Brain microvascular endothelial cell (primary cell): ENCODE data around the gene DKKL1.

Experiments used
- DNase-seq: peaks from one replicate; pipeline ENCODE4 v3.0.0-alpha.2; 2020
- H3K27ac ChIP-seq: fragments of 250-450 bp; sonication (Bioruptor Pico); 2 replicates; pipeline ENCODE4 v1.5.1; 2020; ENCODE audit warnings: mild to moderate bottlenecking, moderate library complexity
- H3K27me3 ChIP-seq: fragments of 250-450 bp; sonication (Bioruptor Pico); replicated peaks from 2 replicates; pipeline ENCODE4 v1.5.1; 2020; ENCODE audit warnings: mild to moderate bottlenecking
- H3K36me3 ChIP-seq: fragments of 250-450 bp; sonication (Bioruptor Pico); replicated peaks from 2 replicates; pipeline ENCODE4 v1.5.1; 2020; ENCODE audit warnings: mild to moderate bottlenecking
- H3K4me3 ChIP-seq: 2 replicates; pipeline ENCODE4 v1.5.1; 2011; ENCODE audit warnings: low read depth, mild to moderate bottlenecking, control low read depth, low read length, moderate library complexity
- in situ Hi-C: cut with HindIII; loops from 2 replicates; pipeline ENCODE4 v1.10.0; 2017; ENCODE audit warnings: low sequenced_read_pairs, low pct_ligation_motif_present
- TF ChIP-seq, protein P1 (sequence below): IDR thresholded peaks from 2 replicates; pipeline ENCODE4 v1.5.1; 2011; ENCODE audit warnings: low read depth, mild to moderate bottlenecking, moderate library complexity, low read length, control low read depth, inconsistent platforms; ENCODE audit errors: missing control alignments

DKKL1 gene

GRCh38 chr19:49419173-49419572 lies 55.5 kb downstream of the DKKL1 start:
- DNase-seq, result no peak
- in situ Hi-C loops, result no loop called here
- Histone ChIP-seq H3K36me3 (no peaks in the 10 kb centered on the region), H3K27ac (no peak overlapping the region), H3K4me3 (no peak overlapping the region), H3K27me3 (peaks cover 44% of the 10 kb centered on the region)
- TF ChIP-seq, protein P1, sequence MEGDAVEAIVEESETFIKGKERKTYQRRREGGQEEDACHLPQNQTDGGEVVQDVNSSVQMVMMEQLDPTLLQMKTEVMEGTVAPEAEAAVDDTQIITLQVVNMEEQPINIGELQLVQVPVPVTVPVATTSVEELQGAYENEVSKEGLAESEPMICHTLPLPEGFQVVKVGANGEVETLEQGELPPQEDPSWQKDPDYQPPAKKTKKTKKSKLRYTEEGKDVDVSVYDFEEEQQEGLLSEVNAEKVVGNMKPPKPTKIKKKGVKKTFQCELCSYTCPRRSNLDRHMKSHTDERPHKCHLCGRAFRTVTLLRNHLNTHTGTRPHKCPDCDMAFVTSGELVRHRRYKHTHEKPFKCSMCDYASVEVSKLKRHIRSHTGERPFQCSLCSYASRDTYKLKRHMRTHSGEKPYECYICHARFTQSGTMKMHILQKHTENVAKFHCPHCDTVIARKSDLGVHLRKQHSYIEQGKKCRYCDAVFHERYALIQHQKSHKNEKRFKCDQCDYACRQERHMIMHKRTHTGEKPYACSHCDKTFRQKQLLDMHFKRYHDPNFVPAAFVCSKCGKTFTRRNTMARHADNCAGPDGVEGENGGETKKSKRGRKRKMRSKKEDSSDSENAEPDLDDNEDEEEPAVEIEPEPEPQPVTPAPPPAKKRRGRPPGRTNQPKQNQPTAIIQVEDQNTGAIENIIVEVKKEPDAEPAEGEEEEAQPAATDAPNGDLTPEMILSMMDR, result no peak

DNA sequence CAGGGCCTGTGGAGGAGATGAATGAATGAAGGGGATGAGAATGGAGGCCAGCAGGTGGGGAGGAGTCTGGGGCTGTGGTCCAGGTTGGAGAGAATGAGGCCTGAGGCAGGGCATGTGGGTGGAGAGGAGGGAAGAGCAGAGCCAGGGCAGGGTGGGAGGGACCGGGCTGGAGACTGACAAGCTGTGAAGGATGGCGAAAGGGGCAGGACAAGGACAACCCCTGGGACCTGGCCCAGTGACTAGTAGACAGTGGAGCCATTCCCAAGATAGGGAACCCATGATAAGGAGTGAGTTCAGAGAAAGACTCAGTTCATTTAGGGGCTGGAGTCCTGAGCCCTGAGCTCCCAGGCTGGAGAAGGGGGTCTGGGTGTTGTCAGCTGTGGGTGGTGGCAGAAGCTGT lies 56.5 kb downstream of the DKKL1 start:
- H3K36me3 ChIP-seq, result no peaks in the 10 kb centered on the region
- in situ Hi-C loops, result no loop called here
- H3K27ac ChIP-seq, result no peak overlapping the region
- peaks cover 55% of the 10 kb centered on the region for H3K27me3 ChIP-seq
- TF ChIP-seq, protein P1, result no peak
- DNase-seq, result no peak
- no peak overlapping the region for H3K4me3 ChIP-seq

DNA sequence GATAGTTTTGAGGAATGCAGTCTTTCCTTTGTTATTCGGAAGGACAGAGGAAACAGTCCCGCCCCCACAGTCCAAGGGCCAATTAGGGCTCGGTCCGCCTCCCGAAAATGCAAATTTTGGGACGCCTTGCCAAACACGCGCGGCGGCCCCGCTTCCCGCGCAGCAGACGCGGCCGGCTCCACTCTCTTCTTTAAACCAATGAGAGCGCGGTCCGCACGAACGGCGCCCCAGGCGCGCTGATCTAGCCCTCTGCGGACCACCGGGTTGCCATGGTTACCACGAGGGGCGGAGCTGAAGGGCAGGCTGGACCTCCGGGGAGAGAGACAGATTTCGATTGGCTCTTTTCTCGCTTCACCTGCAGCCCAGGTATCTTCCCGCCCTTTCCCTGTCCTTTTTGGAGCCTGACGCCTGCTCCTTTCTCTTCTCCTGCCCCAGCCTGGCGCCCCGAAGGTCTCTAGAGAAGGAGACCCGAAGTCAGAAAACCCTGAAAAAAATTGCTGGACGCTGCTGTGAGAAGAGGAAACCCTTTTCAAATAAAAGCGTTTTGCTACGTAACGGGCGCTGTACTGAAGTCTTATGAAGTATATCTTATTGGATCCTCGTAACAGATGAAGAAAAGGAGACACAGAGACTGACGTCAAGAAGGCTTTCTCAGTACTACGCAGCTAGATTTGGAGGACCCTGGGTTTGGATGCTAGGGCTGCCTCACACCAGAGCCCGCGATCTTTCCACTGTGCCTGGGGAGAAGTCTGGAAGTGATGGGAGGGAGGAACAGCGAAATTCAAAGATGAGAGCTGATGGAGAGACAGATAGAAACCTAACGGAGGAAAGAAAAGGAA lies 57.6 kb downstream of the DKKL1 start:
- TF ChIP-seq, protein P1, result no peak
- Histone ChIP-seq H3K27me3 (peaks cover 65% of the 10 kb centered on the region), H3K27ac (no peak overlapping the region), H3K36me3 (no peaks in the 10 kb centered on the region), H3K4me3 (peak overlapping the region; percentile 5)
- in situ Hi-C loops, result no loop called here
- DNase-seq, result peak; percentile 49

DNA sequence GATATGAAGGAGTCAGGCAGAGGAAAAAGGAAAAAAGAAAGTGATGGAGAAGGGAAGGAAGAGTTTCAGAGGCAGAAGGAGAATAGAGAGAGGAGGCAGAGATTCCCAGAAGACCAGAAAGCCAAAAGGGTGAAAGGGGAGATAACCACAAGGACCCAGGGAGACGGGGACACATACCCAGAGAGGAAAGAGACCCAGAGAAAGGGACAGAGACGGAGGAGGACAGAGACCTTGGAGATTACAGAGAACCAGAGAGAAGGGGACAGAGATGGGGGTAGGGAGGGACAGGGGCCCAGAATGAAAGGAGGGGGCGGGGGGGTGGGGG lies 58.2 kb downstream of the DKKL1 start:
- Histone ChIP-seq H3K27ac (no peak overlapping the region), H3K36me3 (no peaks in the 10 kb centered on the region), H3K4me3 (no peak overlapping the region), H3K27me3 (peaks cover 69% of the 10 kb centered on the region)
- DNase-seq, result no peak
- in situ Hi-C loops, result no loop called here
- TF ChIP-seq, protein P1, result no peak

DNA sequence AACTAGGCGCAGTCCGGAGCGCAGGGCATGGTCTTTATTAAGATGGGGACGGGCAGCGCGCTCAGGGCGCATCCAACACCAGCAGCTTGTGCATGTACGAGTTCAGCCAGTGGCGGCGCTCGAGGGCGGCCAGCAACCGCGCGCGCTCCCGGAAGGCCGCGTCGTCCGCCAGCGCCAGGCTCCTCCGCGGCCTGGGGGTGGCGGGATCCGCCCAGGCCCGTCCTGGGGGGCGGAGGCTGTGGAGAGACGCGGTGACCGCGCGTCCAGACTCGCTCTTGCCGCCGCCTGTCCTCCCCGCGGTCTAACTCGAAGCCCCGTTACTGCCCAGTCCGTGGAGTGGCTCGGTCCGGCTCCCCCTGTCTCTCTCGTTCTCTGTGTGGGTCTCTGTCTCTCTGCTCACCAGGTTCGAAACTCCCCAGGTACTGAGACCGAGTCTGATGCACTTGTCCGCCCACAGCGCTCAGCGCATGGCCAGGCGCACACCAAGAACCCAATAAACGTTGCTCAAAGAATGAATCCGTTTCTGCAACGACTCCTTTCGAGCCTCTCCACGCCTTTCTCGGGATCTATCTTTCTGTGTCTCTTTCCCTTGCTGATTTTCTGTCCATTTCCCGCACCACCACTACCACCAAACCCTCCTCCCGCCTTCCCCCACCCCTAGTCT lies 58.9 kb downstream of the DKKL1 start:
- Histone ChIP-seq H3K36me3 (no peaks in the 10 kb centered on the region), H3K27me3 (peaks cover 70% of the 10 kb centered on the region), H3K4me3 (no peak overlapping the region), H3K27ac (no peak overlapping the region)
- TF ChIP-seq, protein P1, result peak; percentile 32
- in situ Hi-C loops, result no loop called here
- DNase-seq, result no peak
